Right lung (tissue), 5 donors: Measurements from ENCODE around the gene TRIM46. TPM values are rescaled to one million over a fixed set of nuclear protein-coding genes. Genes with fewer than 3 reads are reported as not detected.
"Not testable (repeated sequence)": the region's sequence is repeated elsewhere in the genome, so short reads cannot be mapped to it uniquely, and the experiment has no call there.

Source experiments
- DNase-seq, 2 donors: peaks; one replicate each; pipeline ENCODE4 v3.0.0-alpha.2; 2013
- polyA plus RNA-seq, 5 donors: library from polyadenylated mRNA; unstranded; fragments of 120-200 nt; gene quantifications; one replicate each; pipeline versions ENCODE4 v1.2.1 to v1.2.3, GENCODE V29; 2013; ENCODE audit warnings: inconsistent platforms in 1 of 5, low replicate concordance in 1 of 5; ENCODE audit not compliant: insufficient read length in 5 of 5, insufficient read depth in 1 of 5

Gene TRIM46
- polyA plus RNA-seq, 5 donors, result 2.9 to 5.6 (median 4.3) TPM

- no peak for DNase-seq
These were observed 28.5 kb downstream of the TRIM46 start for GRCh38 chr1:155202198-155202597.

GRCh38 chr1:155202731-155203515 is 29.3 kb downstream of the TRIM46 start:
- no peak for DNase-seq

GRCh38 chr1:155205035-155205434 is 31.4 kb downstream of the TRIM46 start:
- DNase-seq, result no peak

- no peak for DNase-seq
These were observed 32.4 kb downstream of the TRIM46 start for GRCh38 chr1:155205969-155206593.

- DNase-seq, result peak in 1 of 2 donors; percentile 67
These were observed 33.5 kb downstream of the TRIM46 start for GRCh38 chr1:155206891-155207805.

GRCh38 chr1:155207806-155208540 is 34.3 kb downstream of the TRIM46 start, which contains the start of gene THBS3:
Gene THBS3 (minus strand): TSS chr1:155207897. CDS start chr1:155207876, 21 bp downstream.
- DNase-seq, result no peak

- DNase-seq, result peak; percentile 94
These were observed 35.1 kb downstream of the TRIM46 start, which contains the start of gene MTX1 for GRCh38 chr1:155208541-155209311. Gene MTX1 (plus strand): TSS chr1:155208695. CDS start chr1:155208805, 110 bp downstream.

- DNase-seq, result no peak
These were observed 35.7 kb downstream of the TRIM46 start for GRCh38 chr1:155209312-155209721.

- DNase-seq, result no peak
These were observed 36.9 kb downstream of the TRIM46 start for GRCh38 chr1:155210314-155211104.

- not testable (repeated sequence) for DNase-seq
These were observed 37.9 kb downstream of the TRIM46 start for GRCh38 chr1:155211381-155212050.

GRCh38 chr1:155212051-155212440 is 38.4 kb downstream of the TRIM46 start:
- not testable (repeated sequence) for DNase-seq

GRCh38 chr1:155214702-155215101 is 41.1 kb downstream of the TRIM46 start:
- not testable (repeated sequence) for DNase-seq

GRCh38 chr1:155218854-155219591 is 45.4 kb downstream of the TRIM46 start:
- DNase-seq, result peak in 1 of 2 donors; percentile 44

GRCh38 chr1:155219592-155220031 is 46.0 kb downstream of the TRIM46 start:
- no peak for DNase-seq

GRCh38 chr1:155220211-155220965 is 46.7 kb downstream of the TRIM46 start:
- DNase-seq, result not testable (repeated sequence)

GRCh38 chr1:155223047-155223446 is 49.4 kb downstream of the TRIM46 start:
- no peak for DNase-seq

- DNase-seq, result not testable (repeated sequence)
These were observed 51.7 kb downstream of the TRIM46 start for GRCh38 chr1:155225404-155225759.
